Cortex of kidney (tissue), 1 donor: ENCODE results near the gene HTR7.

ENCODE experiments used
- DNase-seq: peaks from one replicate; lab custom pipeline; 2025; lab: John Stamatoyannopoulos, UW

Gene HTR7

DNA sequence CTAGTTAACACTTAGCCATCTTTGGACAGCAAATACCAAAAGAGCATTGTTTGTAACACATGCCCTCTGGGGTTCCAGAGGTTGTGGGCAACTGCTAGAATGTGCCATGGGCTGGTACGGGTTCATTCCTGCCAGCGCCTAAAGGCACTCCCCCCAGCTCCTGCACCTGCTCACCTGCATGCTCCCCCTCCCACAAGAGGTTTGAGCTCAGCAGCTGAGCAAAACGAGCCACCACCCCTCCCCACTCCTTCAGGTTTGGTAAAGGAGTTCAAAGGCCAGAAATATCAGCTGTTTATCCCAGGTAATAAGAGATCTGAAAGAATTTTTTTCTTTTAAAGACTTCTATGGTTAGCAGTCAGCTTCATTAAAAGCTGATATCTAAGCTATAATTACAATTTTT is 53.5 kb downstream of the HTR7 start:
- no peak for DNase-seq

DNA sequence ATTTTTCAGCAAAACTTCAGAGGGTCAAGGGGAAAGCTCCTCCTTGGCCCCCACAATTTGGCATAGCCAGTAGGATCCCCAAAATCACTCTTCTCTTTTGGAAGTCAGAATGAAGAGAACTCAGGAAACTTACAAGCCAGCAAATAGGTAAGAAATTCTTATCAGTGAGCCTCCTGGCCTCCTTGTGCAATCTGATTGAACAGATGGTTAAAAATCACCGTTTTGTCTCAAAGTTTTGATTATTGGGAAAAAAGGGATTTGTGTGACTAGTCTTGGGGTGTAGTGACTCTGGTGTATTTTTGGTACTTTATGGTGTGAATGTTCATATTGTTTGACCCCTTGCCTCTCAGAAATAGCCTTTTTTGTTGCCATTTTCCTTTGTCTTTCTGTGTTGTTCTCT is 56.2 kb downstream of the HTR7 start:
- no peak for DNase-seq

DNA sequence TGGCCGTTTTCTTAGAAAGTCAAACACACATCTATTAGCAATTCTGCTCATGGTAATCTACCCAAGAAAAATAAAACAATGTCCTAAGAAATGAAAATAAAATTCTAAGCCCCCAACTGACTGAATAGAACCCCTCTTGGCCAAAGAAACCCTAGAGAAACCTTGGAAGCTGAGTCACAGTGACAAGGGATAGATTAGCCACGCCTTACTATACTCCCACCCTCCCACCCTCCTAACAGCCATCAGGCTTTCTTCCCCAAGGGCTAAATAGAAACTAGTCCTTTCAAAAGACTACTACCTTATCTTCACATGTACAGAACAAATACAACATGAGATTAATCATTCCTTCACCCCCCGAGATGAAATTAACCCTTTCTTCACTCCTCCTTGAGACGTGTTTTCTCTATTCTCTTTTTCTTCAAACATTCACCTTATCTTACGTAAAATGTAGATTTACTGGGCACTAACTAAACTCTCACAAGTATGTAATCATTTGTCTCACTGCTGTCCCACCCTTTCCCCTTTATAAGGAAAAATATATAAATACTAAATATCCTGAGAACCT is 57.5 kb downstream of the HTR7 start:
- DNase-seq: no peak

DNA sequence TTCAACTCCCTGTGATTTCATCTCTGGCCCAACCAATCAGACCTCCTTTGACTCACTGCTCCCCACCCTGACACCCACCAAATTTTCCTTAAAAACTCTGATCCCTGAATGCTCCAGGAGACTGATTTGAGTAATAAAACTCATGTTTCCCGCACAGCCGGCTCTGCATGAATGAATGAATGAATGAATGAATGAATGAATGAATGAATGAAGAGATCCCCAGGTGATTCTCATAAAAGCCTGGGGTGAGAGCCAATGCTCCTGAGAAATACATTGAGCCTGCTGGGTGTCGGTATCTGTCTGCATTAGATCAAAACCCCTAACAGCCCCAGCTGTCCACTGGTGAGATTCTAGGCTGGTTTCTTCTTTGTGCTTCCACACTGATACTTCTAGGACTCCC is 58.7 kb downstream of the HTR7 start:
- DNase-seq: no peak

DNA sequence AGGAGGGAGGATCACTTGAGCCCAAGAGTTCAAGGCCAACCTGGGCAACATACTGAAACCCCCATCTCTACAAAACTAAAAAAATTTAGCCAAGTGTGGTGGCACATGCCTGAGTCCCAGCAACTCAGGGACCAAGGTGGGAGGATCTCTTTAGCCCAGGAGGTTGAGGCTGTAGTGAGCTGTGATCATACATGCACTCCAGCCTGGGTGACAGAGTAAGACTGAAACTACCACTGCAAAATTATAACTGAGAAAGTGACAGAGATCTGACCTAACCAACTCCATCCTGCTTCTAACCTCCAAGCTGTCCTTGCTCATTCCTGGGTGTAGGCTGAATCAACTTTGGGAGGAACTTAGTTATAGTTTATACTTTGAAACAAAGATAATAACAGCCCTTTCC is 59.4 kb downstream of the HTR7 start:
- DNase-seq: no peak

DNA sequence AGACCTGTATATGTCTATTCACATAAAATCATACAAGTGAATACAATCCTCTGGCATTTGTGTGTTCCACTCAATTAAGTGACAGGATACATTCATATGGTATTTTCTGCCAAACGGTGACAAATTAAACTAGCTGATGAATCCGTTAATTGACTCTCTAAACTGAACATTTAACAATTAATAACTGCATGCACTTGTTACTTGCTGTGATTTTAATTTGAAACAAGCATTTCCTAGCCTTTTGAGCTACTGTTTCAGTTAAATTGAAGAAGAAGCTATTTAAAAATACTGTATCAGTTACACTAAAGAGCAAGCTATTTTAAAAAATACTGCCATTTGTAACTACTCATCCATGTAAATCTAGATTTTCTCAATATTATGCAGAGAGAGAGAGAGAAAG is 67.4 kb downstream of the HTR7 start:
- no peak for DNase-seq

DNA sequence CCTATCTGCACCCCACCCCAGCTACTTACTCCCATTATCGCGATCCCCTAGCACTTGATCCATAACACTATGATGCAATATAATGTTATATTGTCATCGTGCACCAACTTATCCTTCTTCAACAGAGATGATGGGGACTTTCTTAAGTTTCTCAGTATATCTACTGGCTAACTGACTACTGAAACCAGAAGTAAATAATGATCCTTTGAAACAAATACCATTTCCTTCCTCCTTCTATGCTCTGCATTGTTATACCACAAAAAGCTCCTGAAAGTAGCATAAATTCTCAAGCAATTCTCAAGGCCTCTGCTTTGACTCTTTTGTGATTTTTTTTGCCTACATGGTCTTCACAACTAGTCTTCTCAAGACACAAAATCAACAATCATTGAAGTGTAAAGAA is 68.9 kb downstream of the HTR7 start:
- no peak for DNase-seq

DNA sequence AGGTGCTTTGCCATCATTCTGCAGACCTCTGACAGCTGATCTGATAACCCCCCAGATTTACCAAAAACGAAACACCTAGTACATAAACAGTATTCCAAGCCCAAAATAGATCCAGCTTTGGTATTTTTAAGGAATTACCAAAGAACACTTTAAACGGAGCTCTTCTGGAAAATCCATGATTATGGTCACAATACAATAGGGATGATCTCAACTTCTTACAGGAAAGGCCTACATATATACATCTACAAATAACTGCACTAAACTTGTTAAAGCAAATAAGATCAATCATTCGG is 69.7 kb downstream of the HTR7 start:
- DNase-seq: no peak

DNA sequence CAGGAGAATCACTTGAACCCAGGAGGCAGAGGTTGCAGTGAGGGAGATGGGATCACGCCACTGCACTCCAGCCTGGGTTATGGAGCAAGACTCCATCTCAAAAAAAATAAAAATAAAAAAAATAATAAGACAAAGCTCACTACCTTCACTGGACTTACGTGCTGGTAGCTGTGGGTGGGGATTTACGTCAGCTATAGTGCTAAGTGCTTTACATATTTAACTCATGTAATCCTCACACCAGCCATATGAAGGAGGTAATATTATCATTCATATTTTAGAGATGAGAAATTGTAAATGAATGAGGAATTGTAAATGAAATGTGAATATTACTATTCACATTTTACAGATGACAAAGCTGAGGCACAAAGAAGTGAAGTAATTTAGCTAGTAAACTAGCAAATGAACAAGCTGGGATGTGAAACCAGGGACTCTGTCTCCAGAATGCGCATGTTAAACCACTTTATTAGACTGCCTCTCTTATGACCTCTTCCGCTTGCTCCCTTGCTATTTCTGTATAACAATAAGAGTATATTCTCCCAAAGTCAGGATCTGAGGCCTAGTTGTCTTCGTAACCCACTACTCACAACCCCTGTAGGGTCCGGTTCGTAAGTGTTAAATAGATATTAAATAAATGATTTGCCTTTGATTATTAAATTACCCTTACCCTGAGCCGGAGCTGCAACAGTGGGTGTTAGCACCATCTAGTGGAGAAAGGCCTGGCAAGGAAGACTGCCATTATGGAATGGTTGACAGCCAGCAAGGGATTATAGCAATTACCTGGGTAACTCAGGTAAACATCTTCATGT is 70.2 kb downstream of the HTR7 start:
- no peak for DNase-seq

DNA sequence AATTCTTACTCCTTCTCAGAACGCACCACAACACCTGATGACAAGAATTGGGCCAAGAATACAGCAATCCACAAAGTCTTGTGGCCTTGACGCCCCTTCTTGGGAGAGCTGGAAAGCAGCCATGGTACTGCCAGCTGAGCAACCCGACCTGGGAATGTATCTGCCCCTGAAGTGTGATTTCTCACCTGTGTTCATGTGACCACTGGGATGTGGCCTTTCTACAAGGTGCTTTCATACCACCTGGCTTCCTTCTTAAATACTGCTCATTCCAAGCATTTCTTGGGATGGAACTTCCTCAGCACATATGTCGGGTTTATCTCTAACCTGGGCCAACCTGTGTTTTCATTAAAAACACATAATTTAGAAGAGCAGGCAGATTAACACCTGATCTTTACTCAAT is 72.1 kb downstream of the HTR7 start:
- DNase-seq: no peak

DNA sequence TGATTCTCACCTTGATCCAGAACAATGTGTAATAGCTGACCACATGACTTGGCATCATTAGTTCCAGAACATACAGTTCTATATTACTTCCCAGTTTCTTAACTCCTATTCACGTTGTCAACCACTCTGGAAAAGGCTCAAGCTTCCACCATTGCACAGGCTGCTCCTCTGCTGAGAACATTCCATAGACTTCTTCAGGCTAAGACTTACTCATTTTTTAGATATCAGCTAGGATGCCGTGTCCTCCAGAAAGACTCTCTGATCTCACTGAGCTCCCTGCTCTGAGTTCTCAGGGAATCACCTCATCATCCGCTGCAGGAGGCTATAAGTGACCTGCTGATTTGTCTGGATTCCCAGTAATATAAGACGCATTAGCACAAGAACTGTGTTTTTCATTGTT is 73.1 kb downstream of the HTR7 start:
- DNase-seq: no peak

DNA sequence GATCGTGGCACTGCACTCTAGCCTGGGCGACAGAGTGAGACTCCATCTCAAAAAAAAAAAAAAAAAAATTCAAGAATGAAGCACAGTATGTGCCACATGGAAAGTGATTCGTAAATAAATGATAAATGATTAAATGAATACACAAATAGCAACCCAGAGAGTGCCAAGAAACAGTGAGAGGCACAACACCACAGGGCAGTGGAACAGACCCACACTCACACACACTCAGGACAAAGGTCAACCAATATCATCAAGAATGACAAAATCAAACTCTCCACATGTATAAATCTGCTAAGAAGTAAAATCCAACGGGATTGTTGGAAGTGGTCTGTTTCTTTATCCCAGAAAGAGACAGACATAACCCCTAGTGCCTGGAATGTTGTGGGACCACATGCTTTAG is 77.4 kb downstream of the HTR7 start:
- DNase-seq: no peak

DNA sequence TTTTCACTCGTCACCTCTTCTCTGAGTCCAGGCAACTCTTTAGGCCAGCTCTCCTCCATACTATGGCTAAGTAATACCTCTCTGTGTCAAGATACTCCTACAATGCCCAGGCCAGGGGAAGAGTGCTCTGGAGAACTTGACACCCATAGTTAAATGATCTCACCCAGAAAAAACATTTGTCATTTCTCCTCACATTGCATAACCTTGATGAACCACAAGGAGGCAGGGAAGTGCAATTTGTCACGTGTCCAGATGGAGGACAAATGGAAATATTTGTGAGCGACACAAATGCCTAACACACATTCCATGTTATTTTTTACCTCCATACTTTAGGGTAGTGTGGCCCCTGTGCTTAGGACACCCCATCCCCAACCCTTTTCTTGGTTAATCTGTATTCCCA is 78.3 kb downstream of the HTR7 start:
- no peak for DNase-seq

DNA sequence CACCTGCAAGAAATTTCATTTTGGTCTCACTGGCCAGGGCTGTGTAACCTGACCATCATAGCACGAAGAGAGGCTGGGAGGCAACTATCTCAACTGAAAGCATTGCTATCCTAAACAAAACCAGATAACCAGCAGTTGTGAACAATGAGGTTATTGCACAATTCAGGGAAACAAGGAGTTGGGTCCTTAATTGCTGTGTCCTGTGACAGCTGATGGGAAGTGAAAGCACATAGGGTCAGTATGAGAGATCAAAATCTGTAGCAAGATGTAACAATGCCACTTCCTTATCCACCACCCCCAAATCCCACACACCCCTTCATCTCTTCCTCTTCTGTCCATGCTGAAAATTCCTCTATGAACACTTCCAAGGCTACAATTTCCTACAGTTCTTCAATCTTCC is 80.2 kb downstream of the HTR7 start:
- DNase-seq: no peak

DNA sequence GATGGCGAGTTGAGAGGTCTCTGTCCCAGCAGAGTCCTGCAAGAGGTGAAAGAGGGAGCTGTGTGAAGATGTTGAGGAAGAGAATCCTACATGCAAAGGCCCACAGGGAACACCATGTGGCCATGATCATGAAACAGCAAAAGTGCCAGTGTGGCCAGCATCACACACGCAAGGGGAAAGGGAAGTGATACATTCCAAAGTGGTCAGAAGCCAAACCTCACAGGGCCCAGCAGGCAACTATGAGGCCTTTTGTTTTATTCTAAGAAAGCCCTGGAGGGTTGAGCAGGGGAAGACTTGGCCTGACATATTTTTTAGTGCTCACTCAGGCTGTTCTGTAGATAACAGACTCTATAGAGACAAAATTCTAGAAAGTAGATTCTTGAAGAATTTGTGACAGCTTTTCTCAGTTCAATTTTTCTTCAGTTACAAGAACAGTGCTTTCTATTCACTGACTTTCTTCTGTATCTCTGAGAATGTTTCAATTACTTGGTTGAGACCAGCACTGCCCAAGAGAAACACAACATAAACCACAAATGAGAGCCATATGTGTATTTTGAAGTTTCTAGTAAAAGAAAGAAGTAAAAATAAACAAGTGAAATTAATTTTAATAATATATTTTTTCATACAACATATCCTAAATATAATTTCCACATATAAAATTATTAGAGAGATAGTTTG is 82.3 kb downstream of the HTR7 start:
- DNase-seq: no peak

DNA sequence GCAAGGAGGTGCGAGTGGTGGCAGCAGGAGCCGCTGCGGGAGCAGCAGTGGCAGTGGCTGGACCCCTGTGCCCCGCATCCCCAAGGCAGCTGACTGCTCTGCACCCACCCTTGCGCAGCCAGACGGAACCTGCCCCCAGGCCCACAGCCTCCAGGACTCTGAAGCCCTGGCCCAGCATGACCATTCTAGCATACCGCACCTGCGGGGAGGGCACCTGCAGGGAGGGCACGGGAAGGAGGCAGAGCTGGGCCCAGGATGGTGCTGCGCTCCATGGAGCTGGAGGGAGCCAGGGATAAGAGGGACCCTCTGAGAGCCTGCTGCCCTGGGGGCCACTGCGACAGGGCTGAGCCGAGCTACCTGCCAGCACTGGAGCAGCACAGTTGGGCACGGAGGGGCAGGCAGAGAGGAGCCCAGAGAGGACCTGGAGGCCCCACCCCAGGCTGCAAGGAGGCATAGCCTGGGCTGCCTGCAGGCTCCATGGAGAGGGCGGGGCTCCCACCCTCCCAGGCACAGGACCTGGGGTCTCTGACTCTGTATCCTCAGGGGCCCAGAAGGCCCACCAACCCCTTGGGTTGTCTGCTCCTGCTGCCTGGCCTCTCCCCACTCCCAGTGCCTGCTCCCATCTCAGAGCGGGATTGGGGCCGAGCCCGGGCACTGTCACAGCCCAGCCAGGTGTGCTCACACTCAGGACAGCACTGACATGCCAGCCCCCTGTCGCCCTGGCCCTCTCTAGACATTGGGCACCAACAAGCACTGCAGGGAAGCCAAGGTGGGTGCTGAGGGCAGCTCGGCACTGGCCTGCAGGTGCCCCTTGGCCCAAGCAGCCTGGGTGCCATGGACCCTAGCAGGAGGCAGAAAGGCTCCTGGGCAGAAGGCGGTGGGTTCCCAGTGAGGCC is 87.6 kb downstream of the HTR7 start:
- DNase-seq: no peak

DNA sequence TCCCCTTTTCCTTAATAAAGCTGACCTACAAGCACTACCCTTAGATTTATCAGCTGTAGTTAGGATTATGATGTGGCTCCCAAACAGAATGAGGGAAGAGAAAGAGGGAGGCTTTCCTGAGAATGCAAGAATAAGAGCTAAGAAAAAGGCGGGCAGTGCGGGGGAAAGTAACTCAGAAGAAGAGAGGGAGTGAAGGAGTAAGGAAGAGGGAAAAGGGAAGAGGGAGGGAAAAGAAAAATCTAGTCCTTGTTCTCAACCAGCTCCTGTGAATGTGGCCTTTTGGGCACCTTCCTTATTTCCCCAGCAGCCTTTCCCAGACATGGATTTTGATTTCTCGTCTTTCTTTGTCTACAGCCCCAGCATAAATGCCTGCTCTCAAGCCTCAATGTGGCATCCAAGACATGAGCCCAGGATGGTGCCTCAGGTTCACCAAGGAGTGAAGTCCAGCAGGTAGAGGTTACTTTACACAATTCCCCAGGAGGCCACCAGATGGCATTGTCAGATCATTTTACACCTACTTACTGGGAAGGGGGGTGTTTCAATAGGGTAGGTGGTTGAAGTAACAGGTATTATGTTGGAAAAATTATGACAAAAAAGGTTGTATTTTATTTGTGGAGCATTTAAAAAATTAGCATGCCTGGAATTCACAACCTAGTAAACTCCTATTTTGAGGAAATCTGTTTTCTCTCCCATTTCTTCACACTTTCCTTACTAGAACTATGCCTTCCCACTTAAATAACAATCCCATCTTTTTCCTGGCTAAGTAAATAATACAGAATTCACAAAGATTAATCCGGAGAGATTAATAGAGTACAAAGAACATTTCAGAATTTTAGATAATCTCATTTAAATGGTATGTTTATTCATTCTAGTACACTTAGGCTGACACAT is 106.5 kb downstream of the HTR7 start:
- DNase-seq: no peak

DNA sequence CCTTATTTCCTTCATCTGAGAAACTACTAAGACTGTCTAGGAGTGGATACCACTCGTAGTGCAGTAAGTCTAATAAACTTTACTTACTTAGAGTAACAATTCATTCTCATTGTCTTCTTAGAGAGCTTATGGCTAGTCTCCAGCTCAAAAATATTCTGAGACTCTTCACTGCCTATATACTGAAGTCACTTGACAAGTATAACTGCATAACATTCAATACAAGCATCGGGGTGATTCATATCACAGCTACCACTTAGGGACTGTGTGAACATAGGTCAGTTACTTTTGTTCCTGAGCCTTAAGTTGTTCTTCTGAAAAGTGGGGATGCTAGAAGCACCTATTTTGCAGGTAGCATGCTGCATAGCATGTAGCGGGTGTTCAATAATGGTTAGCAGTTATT is 111.0 kb downstream of the HTR7 start:
- no peak for DNase-seq

DNA sequence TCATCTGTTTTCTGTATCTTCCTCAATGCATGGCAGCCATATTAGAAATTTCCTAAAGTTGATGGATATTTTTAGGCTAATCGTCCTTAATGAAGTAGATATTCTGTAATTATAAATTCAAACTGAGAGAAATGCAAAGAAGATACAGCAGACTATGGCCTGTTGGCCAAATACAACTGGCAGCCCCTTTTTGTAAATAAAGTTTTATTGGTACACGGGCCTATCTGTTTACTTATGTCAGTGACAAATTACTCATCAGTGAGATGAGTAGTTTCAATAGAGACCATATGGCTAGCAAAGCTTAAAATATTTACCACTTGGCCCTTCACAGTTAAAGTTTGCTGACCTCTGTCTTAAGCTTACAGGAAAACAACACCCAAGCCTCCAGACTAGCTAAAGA is 112.3 kb downstream of the HTR7 start:
- DNase-seq: no peak

DNA sequence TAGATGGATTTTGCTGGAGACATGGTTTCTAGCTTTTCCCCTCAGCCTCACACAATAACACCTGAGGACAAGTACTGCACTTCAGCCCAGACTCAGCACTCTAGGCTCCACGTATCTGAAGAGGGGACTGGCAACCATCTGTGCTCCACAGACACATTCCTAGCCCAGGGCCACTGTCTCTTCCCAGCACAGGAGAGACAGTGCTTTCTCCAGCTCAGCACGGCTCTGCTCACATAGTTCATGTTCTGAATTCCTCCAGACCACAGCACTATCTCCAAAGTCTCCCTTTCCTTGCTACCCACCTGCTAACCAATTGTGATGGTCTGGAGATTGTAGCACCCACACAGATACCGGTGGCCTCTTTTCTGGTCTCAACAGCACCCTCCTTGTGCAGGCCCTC is 114.5 kb downstream of the HTR7 start:
- DNase-seq: no peak

DNA sequence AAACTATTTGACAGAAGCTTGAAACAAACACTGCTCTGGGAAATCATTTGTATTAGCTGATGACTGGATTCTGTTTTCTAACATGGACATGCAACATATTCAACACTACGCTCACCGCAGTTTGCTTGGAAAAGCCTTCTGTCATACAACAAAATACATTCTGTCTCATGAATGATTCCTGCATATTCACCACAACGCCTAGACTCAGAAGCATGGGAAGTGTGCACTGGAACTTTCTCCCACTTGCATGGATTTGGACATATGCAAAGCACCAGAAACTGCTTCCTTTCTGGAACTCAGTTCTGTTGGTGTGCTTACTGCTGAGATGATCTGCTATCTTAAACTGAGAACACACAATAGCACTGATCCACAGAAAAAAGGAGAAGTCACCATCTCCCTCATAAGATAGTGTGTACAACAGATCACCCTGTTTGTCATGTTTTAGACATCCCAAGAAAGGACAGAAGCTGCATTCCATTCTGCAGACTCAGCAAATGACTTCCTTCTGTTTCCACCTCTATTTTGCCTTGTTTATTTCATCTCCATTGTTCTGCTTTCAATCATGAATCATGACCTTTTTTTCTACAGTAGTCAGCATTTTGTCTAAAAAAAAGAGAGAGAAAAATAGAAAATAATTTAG is 115.8 kb downstream of the HTR7 start:
- DNase-seq: no peak
